WTC11 (cell line): ENCODE data around the gene PAK1IP1.
"Not testable (repeated sequence)": the region's sequence is repeated elsewhere in the genome, so short reads cannot be mapped to it uniquely, and the experiment has no call there.

Experiments
- AR ChIP-seq: fragments of 250-450 bp; sonication (Bioruptor Pico); IDR thresholded peaks from 2 replicates; pipeline ENCODE4 v1.9.0; 2021; ENCODE audit warnings: mild to moderate bottlenecking
- CTCF ChIP-seq: fragments of 200-600 bp; IDR thresholded peaks from 2 replicates; pipeline ENCODE4 v1.8.0; 2022; ENCODE audit warnings: antibody characterized with exemption
- ELF4 ChIP-seq: sonication (generic); formaldehyde crosslinking; IDR thresholded peaks from 2 replicates; pipeline ENCODE4 v1.8.1; 2022; ENCODE audit warnings: low read depth, mild to moderate bottlenecking, moderate library complexity, missing genetic modification reagents
- MAX ChIP-seq: sonication (generic); formaldehyde crosslinking; IDR thresholded peaks from 2 replicates; pipeline ENCODE4 v1.8.0; 2022; ENCODE audit warnings: mild to moderate bottlenecking, missing genetic modification reagents
- NFATC4 ChIP-seq: fragments of 250-450 bp; sonication (Bioruptor Pico); IDR thresholded peaks from 2 replicates; pipeline ENCODE4 v1.9.0; 2021; ENCODE audit warnings: mild to moderate bottlenecking
- SMAD4 ChIP-seq: sonication (generic); formaldehyde crosslinking; IDR thresholded peaks from 2 replicates; pipeline ENCODE4 v1.8.0; 2022; ENCODE audit warnings: mild to moderate bottlenecking, missing genetic modification reagents
- ZBTB43 ChIP-seq: sonication (generic); formaldehyde crosslinking; IDR thresholded peaks from 2 replicates; pipeline ENCODE4 v1.8.1; 2023; ENCODE audit warnings: mild to moderate bottlenecking, missing genetic modification reagents
- ZNF232 ChIP-seq: sonication (generic); formaldehyde crosslinking; IDR thresholded peaks from 2 replicates; pipeline ENCODE4 v1.8.0; 2022; ENCODE audit warnings: mild to moderate bottlenecking, missing genetic modification reagents
- ZNF512 ChIP-seq: sonication (generic); formaldehyde crosslinking; IDR thresholded peaks from 2 replicates; pipeline ENCODE4 v1.8.1; 2022; ENCODE audit warnings: missing genetic modification reagents, borderline replicate concordance
- TF ChIP-seq, protein P1 (sequence below): sonication (generic); formaldehyde crosslinking; conservative IDR thresholded peaks from 2 replicates; pipeline ENCODE4 v1.8.1; 2022; ENCODE audit warnings: mild to moderate bottlenecking, missing genetic modification reagents
- TF ChIP-seq, protein P2 (sequence below): fragments of 250-450 bp; sonication (Bioruptor Pico); conservative IDR thresholded peaks from 2 replicates; pipeline ENCODE4 v1.9.0; 2021; ENCODE audit warnings: mild to moderate bottlenecking

GRCh38 chr6:10660431-10661191 lies 34.2 kb upstream of the PAK1IP1 start:
- not testable (repeated sequence) for TF ChIP-seq CTCF; ZBTB43 (CRISPR knock-in tag); ELF4 (CRISPR knock-in tag); SMAD4 (CRISPR knock-in tag); AR (CRISPR knock-in tag); ZNF512 (CRISPR knock-in tag); ZNF232 (CRISPR knock-in tag); MAX (CRISPR knock-in tag); NFATC4 (CRISPR knock-in tag)
- TF ChIP-seq, protein P1, sequence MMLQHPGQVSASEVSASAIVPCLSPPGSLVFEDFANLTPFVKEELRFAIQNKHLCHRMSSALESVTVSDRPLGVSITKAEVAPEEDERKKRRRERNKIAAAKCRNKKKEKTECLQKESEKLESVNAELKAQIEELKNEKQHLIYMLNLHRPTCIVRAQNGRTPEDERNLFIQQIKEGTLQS (CRISPR knock-in tag) = not testable (repeated sequence)
- TF ChIP-seq, protein P2, sequence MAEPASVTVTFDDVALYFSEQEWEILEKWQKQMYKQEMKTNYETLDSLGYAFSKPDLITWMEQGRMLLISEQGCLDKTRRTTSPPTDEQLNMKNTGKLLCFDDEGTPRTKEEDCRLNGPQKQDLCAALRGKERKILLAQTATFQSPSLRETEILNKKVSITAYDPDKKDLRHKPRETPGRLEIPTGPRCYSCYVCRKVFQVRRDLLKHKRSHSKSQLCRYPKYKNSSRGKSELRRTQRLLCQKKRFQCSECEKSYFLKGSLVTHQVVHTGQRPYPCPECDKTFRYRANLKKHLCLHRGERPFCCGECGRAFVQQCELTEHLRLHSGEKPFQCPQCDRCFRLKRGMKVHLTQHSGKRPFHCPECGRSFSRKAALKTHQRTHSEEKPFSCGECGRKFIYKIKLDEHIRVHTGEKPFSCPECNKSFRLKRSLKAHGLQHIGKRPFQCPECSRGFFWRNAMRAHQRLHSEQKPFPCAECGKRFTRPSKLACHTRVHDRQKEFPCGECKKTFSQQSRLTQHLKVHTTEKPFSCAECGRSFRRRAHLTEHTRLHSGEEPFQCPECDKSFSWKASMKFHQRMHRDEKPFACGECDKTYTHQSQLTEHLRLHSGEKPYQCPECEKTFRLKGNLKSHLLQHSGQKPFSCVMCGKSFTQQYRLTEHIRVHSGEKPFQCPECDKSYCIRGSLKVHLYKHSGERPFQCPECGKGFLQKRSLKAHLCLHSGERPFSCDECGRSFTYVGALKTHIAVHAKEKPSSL (CRISPR knock-in tag) = not testable (repeated sequence)
